GM12801 (cell line): ENCODE data around the gene CCDC148.

Source experiments
- CTCF ChIP-seq: IDR thresholded peaks from one replicate; pipeline ENCODE4 v1.5.1; 2011; ENCODE audit warnings: control low read depth; ENCODE audit not compliant: insufficient read length; ENCODE audit errors: extremely low read depth

Gene CCDC148

GRCh38 chr2:158391361-158391760 lies 65.2 kb downstream of the CCDC148 start:
- TF ChIP-seq CTCF, result no peak

GRCh38 chr2:158388159-158388558 lies 68.4 kb downstream of the CCDC148 start:
- TF ChIP-seq CTCF, result no peak

GRCh38 chr2:158385646-158386045 lies 70.9 kb downstream of the CCDC148 start:
- TF ChIP-seq CTCF, result no peak

GRCh38 chr2:158381978-158382377 lies 74.6 kb downstream of the CCDC148 start:
- no peak for TF ChIP-seq CTCF

- TF ChIP-seq CTCF, result no peak
Observed at GRCh38 chr2:158381205-158381604, 75.3 kb downstream of the CCDC148 start.

- no peak for TF ChIP-seq CTCF
Observed at GRCh38 chr2:158380746-158381145, 75.8 kb downstream of the CCDC148 start.

GRCh38 chr2:158378926-158379325 lies 77.6 kb downstream of the CCDC148 start:
- no peak for TF ChIP-seq CTCF

GRCh38 chr2:158366342-158366741 lies 90.2 kb downstream of the CCDC148 start:
- no peak for TF ChIP-seq CTCF
